WTC11 (cell line): ENCODE results near the gene SRMS. TPM values are rescaled to one million over a fixed set of nuclear protein-coding genes. Genes with fewer than 3 reads are reported as not detected.

ENCODE experiments used
- ATAC-seq: fragments of 200-7000 bp; cut with Tn5 transposase; 2 replicates; pipeline ENCODE4 v1.10.0; 2021; ENCODE audit warnings: mild to moderate bottlenecking, moderate library complexity
- CTCF ChIA-PET: fragments of 300-600 bp; sonication (Branson Sonifier 250); formaldehyde crosslinking; loops from one replicate; lab custom pipeline; 2021; ENCODE audit warnings: antibody characterized with exemption; lab: Charles Lee
- POLR2A ChIA-PET: fragments of 350-600 bp; sonication (Branson Sonifier 250); formaldehyde crosslinking; loops from one replicate; lab custom pipeline; 2021; ENCODE audit warnings: antibody characterized with exemption; lab: Charles Lee
- DNase-seq: peaks from one replicate; pipeline ENCODE4 v3.0.0; 2021; ENCODE audit warnings: low spot score
- H3K27ac Mint-ChIP-seq: 2 replicates; pipeline ENCODE4 v1.8.0; 2021; ENCODE audit warnings: mixed read lengths
- H3K27me3 Mint-ChIP-seq: 2 replicates; pipeline ENCODE4 v1.8.0; 2021; ENCODE audit warnings: low read depth, mild to moderate bottlenecking, moderate library complexity, mixed read lengths
- H3K36me3 Mint-ChIP-seq: 2 replicates; pipeline ENCODE4 v1.8.0; 2021; ENCODE audit warnings: mixed read lengths
- H3K4me1 Mint-ChIP-seq: 2 replicates; pipeline ENCODE4 v1.8.0; 2022; ENCODE audit warnings: mixed read lengths
- H3K4me3 Mint-ChIP-seq: 2 replicates; pipeline ENCODE4 v1.8.0; 2021; ENCODE audit warnings: mild to moderate bottlenecking, moderate library complexity, mixed read lengths
- H3K9me3 Mint-ChIP-seq: 2 replicates; pipeline ENCODE4 v1.8.0; 2021; ENCODE audit warnings: mixed read lengths
- E2F1 ChIP-seq: sonication (generic); formaldehyde crosslinking; IDR thresholded peaks from 2 replicates; pipeline ENCODE4 v1.8.0; 2022; ENCODE audit warnings: mild to moderate bottlenecking, missing genetic modification reagents
- ELF4 ChIP-seq: sonication (generic); formaldehyde crosslinking; IDR thresholded peaks from 2 replicates; pipeline ENCODE4 v1.8.1; 2022; ENCODE audit warnings: low read depth, mild to moderate bottlenecking, moderate library complexity, missing genetic modification reagents
- EMX1 ChIP-seq: fragments of 250-450 bp; sonication (Bioruptor Pico); IDR thresholded peaks from 2 replicates; pipeline ENCODE4 v1.8.0; 2021; ENCODE audit warnings: mild to moderate bottlenecking
- GABPB1 ChIP-seq: sonication (generic); formaldehyde crosslinking; IDR thresholded peaks from 2 replicates; pipeline ENCODE4 v1.8.1; 2023; ENCODE audit warnings: mild to moderate bottlenecking, missing genetic modification reagents
- GRHL2 ChIP-seq: fragments of 250-450 bp; sonication (Bioruptor Pico); IDR thresholded peaks from 2 replicates; pipeline ENCODE4 v1.8.0; 2022; ENCODE audit warnings: mild to moderate bottlenecking, moderate library complexity; ENCODE audit not compliant: insufficient replicate concordance, severe bottlenecking
- MAX ChIP-seq: sonication (generic); formaldehyde crosslinking; IDR thresholded peaks from 2 replicates; pipeline ENCODE4 v1.8.0; 2022; ENCODE audit warnings: mild to moderate bottlenecking, missing genetic modification reagents
- MYBL2 ChIP-seq: sonication (generic); formaldehyde crosslinking; IDR thresholded peaks from 2 replicates; pipeline ENCODE4 v1.8.1; 2023; ENCODE audit warnings: mild to moderate bottlenecking, moderate library complexity, missing genetic modification reagents
- NR2C2 ChIP-seq: sonication (generic); formaldehyde crosslinking; IDR thresholded peaks from 2 replicates; pipeline ENCODE4 v1.8.0; 2022; ENCODE audit warnings: mild to moderate bottlenecking, missing genetic modification reagents
- PRDM15 ChIP-seq: sonication (generic); formaldehyde crosslinking; IDR thresholded peaks from 2 replicates; pipeline ENCODE4 v1.8.0; 2022; ENCODE audit warnings: missing genetic modification reagents
- PREB ChIP-seq: sonication (generic); formaldehyde crosslinking; IDR thresholded peaks from 2 replicates; pipeline ENCODE4 v1.8.1; 2022; ENCODE audit warnings: mild to moderate bottlenecking, missing genetic modification reagents, moderate library complexity, borderline replicate concordance
- RORB ChIP-seq: fragments of 250-450 bp; sonication (Bioruptor Pico); IDR thresholded peaks from 2 replicates; pipeline ENCODE4 v1.9.0; 2021; ENCODE audit warnings: mild to moderate bottlenecking
- SP1 ChIP-seq: sonication (generic); formaldehyde crosslinking; conservative IDR thresholded peaks from 2 replicates; pipeline ENCODE4 v1.8.1; 2022; ENCODE audit warnings: missing genetic modification reagents
- ZBTB43 ChIP-seq: sonication (generic); formaldehyde crosslinking; IDR thresholded peaks from 2 replicates; pipeline ENCODE4 v1.8.1; 2023; ENCODE audit warnings: mild to moderate bottlenecking, missing genetic modification reagents
- ZNF416 ChIP-seq: fragments of 250-450 bp; sonication (Bioruptor Pico); IDR thresholded peaks from 2 replicates; pipeline ENCODE4 v1.9.0; 2021; ENCODE audit warnings: mild to moderate bottlenecking, inconsistent platforms
- total RNA-seq: library from RNA; stranded (reverse); gene quantifications from 3 replicates; pipeline ENCODE4 v1.2.3, GENCODE V29; 2021
- TF ChIP-seq, protein P1 (sequence below): fragments of 250-450 bp; sonication (Bioruptor Pico); IDR thresholded peaks from 2 replicates; pipeline ENCODE4 v1.8.0; 2021; ENCODE audit warnings: mild to moderate bottlenecking
- TF ChIP-seq, protein P2 (sequence below): sonication (generic); formaldehyde crosslinking; IDR thresholded peaks from 2 replicates; pipeline ENCODE4 v1.8.1; 2022; ENCODE audit warnings: low read depth, missing genetic modification reagents, borderline replicate concordance
- TF ChIP-seq, protein P3 (sequence below): sonication (generic); formaldehyde crosslinking; IDR thresholded peaks from 2 replicates; pipeline ENCODE4 v1.8.1; 2023; ENCODE audit warnings: mild to moderate bottlenecking, missing genetic modification reagents, borderline replicate concordance

SRMS gene
- total RNA-seq, 1 experiment from 2014 or later: 0.26 TPM

- TF ChIP-seq PRDM15 (no peak), MYBL2 (CRISPR knock-in tag) (no peak), MAX (CRISPR knock-in tag) (no peak)
- TF ChIP-seq, all 79 proteins: peak for 0
These were observed 42.3 kb downstream of the SRMS start (continued) for GRCh38 chr20:63505281-63505680.

- peaks cover 34% of the 10 kb centered on the region for H3K27me3 Mint-ChIP-seq
- H3K27ac Mint-ChIP-seq: no peak overlapping the region
- ChIA-PET POLR2A (interaction anchor here (1.4 kb wide), 1 partner anchor 16 kb away, joined by 3 read pairs; the partner anchor contains the start of gene PPDPF), CTCF (interaction anchor here (0.9 to 2.4 kb wide), 2 partner anchors 8 to 16 kb away, joined by 3 to 9 read pairs; partner anchors contain the start of gene PPDPF)
- peaks cover 10% of the 10 kb centered on the region for H3K9me3 Mint-ChIP-seq
- DNase-seq: no peak
- H3K36me3 Mint-ChIP-seq: 0 out of 2 replicates have a peak, but pooled peaks cover 2% of the 10 kb centered on the region
- TF ChIP-seq ZNF416 (CRISPR knock-in tag): no peak
- no peak for TF ChIP-seq RORB (CRISPR knock-in tag)
- TF ChIP-seq EMX1 (CRISPR knock-in tag): no peak
- TF ChIP-seq, protein P1, sequence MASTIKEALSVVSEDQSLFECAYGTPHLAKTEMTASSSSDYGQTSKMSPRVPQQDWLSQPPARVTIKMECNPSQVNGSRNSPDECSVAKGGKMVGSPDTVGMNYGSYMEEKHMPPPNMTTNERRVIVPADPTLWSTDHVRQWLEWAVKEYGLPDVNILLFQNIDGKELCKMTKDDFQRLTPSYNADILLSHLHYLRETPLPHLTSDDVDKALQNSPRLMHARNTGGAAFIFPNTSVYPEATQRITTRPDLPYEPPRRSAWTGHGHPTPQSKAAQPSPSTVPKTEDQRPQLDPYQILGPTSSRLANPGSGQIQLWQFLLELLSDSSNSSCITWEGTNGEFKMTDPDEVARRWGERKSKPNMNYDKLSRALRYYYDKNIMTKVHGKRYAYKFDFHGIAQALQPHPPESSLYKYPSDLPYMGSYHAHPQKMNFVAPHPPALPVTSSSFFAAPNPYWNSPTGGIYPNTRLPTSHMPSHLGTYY (CRISPR knock-in tag): no peak
- TF ChIP-seq ELF4 (CRISPR knock-in tag): no peak
- TF ChIP-seq E2F1: no peak
- TF ChIP-seq, protein P2, sequence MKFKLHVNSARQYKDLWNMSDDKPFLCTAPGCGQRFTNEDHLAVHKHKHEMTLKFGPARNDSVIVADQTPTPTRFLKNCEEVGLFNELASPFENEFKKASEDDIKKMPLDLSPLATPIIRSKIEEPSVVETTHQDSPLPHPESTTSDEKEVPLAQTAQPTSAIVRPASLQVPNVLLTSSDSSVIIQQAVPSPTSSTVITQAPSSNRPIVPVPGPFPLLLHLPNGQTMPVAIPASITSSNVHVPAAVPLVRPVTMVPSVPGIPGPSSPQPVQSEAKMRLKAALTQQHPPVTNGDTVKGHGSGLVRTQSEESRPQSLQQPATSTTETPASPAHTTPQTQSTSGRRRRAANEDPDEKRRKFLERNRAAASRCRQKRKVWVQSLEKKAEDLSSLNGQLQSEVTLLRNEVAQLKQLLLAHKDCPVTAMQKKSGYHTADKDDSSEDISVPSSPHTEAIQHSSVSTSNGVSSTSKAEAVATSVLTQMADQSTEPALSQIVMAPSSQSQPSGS: no peak
- no peak for TF ChIP-seq ZBTB43 (CRISPR knock-in tag)
- TF ChIP-seq, protein P3, sequence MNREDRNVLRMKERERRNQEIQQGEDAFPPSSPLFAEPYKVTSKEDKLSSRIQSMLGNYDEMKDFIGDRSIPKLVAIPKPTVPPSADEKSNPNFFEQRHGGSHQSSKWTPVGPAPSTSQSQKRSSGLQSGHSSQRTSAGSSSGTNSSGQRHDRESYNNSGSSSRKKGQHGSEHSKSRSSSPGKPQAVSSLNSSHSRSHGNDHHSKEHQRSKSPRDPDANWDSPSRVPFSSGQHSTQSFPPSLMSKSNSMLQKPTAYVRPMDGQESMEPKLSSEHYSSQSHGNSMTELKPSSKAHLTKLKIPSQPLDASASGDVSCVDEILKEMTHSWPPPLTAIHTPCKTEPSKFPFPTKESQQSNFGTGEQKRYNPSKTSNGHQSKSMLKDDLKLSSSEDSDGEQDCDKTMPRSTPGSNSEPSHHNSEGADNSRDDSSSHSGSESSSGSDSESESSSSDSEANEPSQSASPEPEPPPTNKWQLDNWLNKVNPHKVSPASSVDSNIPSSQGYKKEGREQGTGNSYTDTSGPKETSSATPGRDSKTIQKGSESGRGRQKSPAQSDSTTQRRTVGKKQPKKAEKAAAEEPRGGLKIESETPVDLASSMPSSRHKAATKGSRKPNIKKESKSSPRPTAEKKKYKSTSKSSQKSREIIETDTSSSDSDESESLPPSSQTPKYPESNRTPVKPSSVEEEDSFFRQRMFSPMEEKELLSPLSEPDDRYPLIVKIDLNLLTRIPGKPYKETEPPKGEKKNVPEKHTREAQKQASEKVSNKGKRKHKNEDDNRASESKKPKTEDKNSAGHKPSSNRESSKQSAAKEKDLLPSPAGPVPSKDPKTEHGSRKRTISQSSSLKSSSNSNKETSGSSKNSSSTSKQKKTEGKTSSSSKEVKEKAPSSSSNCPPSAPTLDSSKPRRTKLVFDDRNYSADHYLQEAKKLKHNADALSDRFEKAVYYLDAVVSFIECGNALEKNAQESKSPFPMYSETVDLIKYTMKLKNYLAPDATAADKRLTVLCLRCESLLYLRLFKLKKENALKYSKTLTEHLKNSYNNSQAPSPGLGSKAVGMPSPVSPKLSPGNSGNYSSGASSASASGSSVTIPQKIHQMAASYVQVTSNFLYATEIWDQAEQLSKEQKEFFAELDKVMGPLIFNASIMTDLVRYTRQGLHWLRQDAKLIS: no peak
- TF ChIP-seq GRHL2 (CRISPR knock-in tag): no peak
- no peak for TF ChIP-seq NR2C2
- no peak for TF ChIP-seq GABPB1 (CRISPR knock-in tag)
- no peak for TF ChIP-seq PREB (CRISPR knock-in tag)
- no peak for TF ChIP-seq SP1 (CRISPR knock-in tag)
- no peak for ATAC-seq
- H3K4me1 Mint-ChIP-seq: no peaks in the 10 kb centered on the region; the same call in 1 of the 2 replicates
- no peak overlapping the region for H3K4me3 Mint-ChIP-seq
These were observed 42.9 kb downstream of the SRMS start for GRCh38 chr20:63504642-63505041.
